Testis (tissue), 2 donors: Measurements from ENCODE around the gene CCDC167.

Experiments
- CTCF ChIP-seq, 3 experiments: fragments of 450-650 bp in 2 of 3; fragments of 200-600 bp in 1 of 3; sonication (generic) in 1 of 3; IDR thresholded peaks; one replicate each; pipeline ENCODE4 v1.5.1; 2016 to 2019; ENCODE audit warnings: antibody characterized with exemption in 3 of 3, mild to moderate bottlenecking in 2 of 3, moderate library complexity in 1 of 3
- POLR2A ChIP-seq: fragments of 450-650 bp; IDR thresholded peaks from one replicate; pipeline ENCODE4 v1.6.1; 2017; ENCODE audit warnings: antibody characterized with exemption, mild to moderate bottlenecking, moderate library complexity

DNA sequence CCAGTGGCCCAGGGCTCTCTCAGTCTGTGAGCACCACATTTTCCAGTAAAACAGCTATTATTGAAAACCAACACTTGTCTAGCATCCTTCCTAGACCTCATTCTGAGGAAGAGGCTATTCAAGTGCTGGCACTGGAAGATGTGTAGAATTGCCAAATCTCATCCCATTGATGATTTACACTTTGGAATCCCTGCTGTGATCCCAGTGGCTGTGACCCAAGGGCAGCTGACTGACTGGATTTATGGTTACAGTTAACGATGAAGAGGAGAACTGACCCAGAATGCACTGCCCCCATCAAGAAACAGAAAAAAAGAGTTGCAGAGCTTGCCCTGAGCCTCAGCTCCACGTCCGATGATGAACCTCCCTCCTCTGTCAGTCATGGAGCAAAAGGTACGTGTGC is 64.3 kb downstream of the CCDC167 start:
- TF ChIP-seq CTCF (IDR thresholded peaks at IDR 0.05) (no peak), POLR2A (no peak)
